Ovary (tissue), 9 donors: Measurements from ENCODE around the gene BCL3. TPM values are rescaled to one million over a fixed set of nuclear protein-coding genes. Genes with fewer than 3 reads are reported as not detected.

Experiments used
- DNase-seq, 5 donors: peaks; one replicate each; pipeline ENCODE4 v3.0.0-alpha.2; 2019 to 2020
- H3K27ac ChIP-seq, 2 donors: fragments of 200-600 bp; one replicate each; pipeline versions ENCODE4 v1.5.1 to v1.8.0; 2019 to 2022
- H3K27me3 ChIP-seq: fragments of 200-600 bp; one replicate; pipeline ENCODE4 v1.8.0; 2022
- H3K36me3 ChIP-seq: fragments of 200-600 bp; sonication (generic); one replicate; pipeline ENCODE4 v1.5.1; 2019
- H3K4me1 ChIP-seq: one replicate; pipeline ENCODE4 v1.8.1; 2013; ENCODE audit warnings: mild to moderate bottlenecking, moderate library complexity; ENCODE audit not compliant: insufficient read depth
- H3K4me3 ChIP-seq: fragments of 200-600 bp; sonication (generic); one replicate; pipeline ENCODE4 v1.5.1; 2017
- H3K9me3 ChIP-seq, 2 donors: fragments of 200-600 bp in 1 of 2; sonication (generic) in 1 of 2; one replicate each; pipeline versions ENCODE4 v1.5.1 to v1.8.1; 2013 to 2019; ENCODE audit warnings: mild to moderate bottlenecking in 1 of 2, moderate library complexity in 1 of 2
- EP300 ChIP-seq: sonication (generic); formaldehyde crosslinking; IDR thresholded peaks from one replicate; pipeline ENCODE4 v1.6.1; 2017; ENCODE audit warnings: antibody characterized with exemption
- POLR2A ChIP-seq: fragments of 450-650 bp; IDR thresholded peaks from one replicate; pipeline ENCODE4 v1.6.1; 2017; ENCODE audit warnings: antibody characterized with exemption, mild to moderate bottlenecking, moderate library complexity
- WGBS, 3 donors: extraction: QIAGEN DNeasy Blood & Tissue Kit in 1 of 3; methylation state at CpG; one replicate each; pipeline versions ENCODE4 v1.1.5 to v1.1.7; 2013 to 2017; 5-methylcytosine and 5-hydroxymethylcytosine counted together
- intact Hi-C, 4 donors: fragments of 100-400 bp; cut with DNase I; formaldehyde crosslinking; loops; one replicate each; pipeline versions ENCODE4 v1.11.0 to v1.15.1; 2022 to 2023
- polyA plus RNA-seq, 2 donors: library from polyadenylated mRNA; stranded (reverse); fragments of 200-250 nt in 1 of 2; fragments of 350-450 nt in 1 of 2; fragmentation: Illumina TruSeq in 1 of 2; extraction: RNeasy Lipid Tissue Mini Kit (QIAGEN cat#74804) in 1 of 2; gene quantifications; one replicate each; pipeline ENCODE4 v1.2.3, GENCODE V29; 2013 to 2014
- total RNA-seq, 7 donors: library from RNA; depleted of rRNA in 2 of 7; stranded (reverse); fragments of >200 nt in 2 of 7; fragmentation: NEBNext Ultra II Directional in 3 of 7; extraction: Animal tissue kit (Norgen Biotek cat#: 25700) in 3 of 7; gene quantifications; one replicate each; pipeline versions ENCODE4 v1.1.0 to v1.2.4, GENCODE V29; 2016 to 2023
- TF ChIP-seq, protein P1 (sequence below), 3 donors: fragments of 450-650 bp in 2 of 3; fragments of 200-600 bp in 1 of 3; IDR thresholded peaks; one replicate each; pipeline versions ENCODE4 v1.5.1 to v1.8.0; 2016 to 2022; ENCODE audit warnings: antibody characterized with exemption in 3 of 3, mild to moderate bottlenecking in 1 of 3
- donor health status: DM: no; HTN: no; CAD: no; lungs with moderate emphysema.
- donor health status: DM: no; HTN: no; CAD: no.
- donor health status: Bipolar disorder and iron deficiency.
- donor health status: DM: yes; HTN: yes; CAD: no.
- donor health status: DM: no; HTN: no; CAD: no.
- donor health status: DM: yes; HTN: yes; CAD: no.

The BCL3 gene
- total and polyA plus RNA-seq, 9 donors, result 3.2 to 141 (median 43.4) TPM

DNA sequence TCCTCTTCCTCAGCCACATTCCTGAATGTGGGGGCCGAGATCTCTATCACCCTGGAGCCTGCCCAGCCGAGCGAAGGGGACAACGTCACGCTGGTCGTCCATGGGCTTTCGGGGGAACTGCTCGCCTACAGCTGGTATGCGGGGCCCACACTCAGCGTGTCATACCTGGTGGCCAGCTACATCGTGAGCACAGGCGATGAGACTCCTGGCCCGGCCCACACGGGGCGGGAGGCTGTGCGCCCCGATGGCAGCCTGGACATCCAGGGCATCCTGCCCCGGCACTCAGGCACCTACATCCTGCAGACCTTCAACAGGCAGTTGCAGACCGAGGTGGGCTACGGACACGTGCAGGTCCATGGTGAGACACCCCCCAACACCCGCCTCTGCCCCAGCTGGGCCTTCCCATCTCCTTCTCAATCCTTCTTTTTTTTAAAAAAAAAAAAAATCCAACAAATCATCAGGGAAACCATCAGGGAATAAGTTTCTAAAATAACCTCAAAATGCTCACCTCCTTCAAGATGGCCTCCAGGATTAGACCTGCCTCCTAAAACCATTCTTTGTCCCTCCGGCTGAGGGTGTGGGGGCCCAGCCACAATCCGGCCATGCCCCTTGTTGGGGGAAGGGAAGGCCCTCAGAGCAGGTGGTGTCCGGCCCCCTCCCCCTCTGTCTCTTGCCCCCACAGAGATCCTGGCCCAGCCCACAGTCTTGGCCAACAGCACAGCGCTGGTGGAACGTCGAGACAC lies 45.0 kb upstream of the BCL3 start:
- Histone ChIP-seq H3K27ac (no peak overlapping the region), H3K36me3 (no peaks in the 10 kb centered on the region), H3K27me3 (no peaks in the 10 kb centered on the region), H3K4me1 (no peaks in the 10 kb centered on the region), H3K9me3 (no peaks in the 10 kb centered on the region), H3K4me3 (no peak overlapping the region)
- intact Hi-C loops, result no loop called here
- no peak for DNase-seq
- TF ChIP-seq, protein P1, sequence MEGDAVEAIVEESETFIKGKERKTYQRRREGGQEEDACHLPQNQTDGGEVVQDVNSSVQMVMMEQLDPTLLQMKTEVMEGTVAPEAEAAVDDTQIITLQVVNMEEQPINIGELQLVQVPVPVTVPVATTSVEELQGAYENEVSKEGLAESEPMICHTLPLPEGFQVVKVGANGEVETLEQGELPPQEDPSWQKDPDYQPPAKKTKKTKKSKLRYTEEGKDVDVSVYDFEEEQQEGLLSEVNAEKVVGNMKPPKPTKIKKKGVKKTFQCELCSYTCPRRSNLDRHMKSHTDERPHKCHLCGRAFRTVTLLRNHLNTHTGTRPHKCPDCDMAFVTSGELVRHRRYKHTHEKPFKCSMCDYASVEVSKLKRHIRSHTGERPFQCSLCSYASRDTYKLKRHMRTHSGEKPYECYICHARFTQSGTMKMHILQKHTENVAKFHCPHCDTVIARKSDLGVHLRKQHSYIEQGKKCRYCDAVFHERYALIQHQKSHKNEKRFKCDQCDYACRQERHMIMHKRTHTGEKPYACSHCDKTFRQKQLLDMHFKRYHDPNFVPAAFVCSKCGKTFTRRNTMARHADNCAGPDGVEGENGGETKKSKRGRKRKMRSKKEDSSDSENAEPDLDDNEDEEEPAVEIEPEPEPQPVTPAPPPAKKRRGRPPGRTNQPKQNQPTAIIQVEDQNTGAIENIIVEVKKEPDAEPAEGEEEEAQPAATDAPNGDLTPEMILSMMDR (IDR thresholded peaks at IDR 0.05), result no peak
- TF ChIP-seq POLR2A, result no peak
- no peak for TF ChIP-seq EP300
- 74 to 81% (median 77%) methylated on average over 28 of the region's 28 CpGs for WGBS, 3 donors

DNA sequence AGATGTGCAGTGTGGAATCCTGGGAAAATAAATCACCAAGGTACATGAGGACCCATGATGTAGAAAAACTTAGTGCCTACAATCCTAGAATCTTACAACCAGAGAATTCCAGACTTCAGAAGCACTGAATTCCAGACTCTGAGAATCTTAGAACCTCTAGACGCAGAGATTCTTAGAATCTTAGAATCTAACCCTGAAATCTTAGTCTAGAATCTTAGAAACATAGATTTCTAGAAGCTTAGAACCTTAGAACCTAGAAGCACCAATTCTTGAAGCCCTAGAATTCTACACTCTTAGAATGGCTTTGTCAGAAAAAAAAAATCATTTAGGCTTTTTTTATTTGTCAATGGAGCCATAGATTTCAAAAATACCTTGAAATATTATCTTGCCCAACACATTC lies 43.5 kb upstream of the BCL3 start:
- H3K9me3 ChIP-seq, result no peaks in the 10 kb centered on the region
- intact Hi-C loops, result no loop called here
- TF ChIP-seq, protein P1 (IDR thresholded peaks at IDR 0.05), result no peak
- no peak for TF ChIP-seq POLR2A
- TF ChIP-seq EP300, result no peak
- no peak overlapping the region for H3K4me3 ChIP-seq
- H3K27ac ChIP-seq, result no peak overlapping the region
- no peak for DNase-seq
- no peaks in the 10 kb centered on the region for H3K4me1 ChIP-seq
- no peaks in the 10 kb centered on the region for H3K36me3 ChIP-seq
- WGBS, 3 donors, result 85 to 91% (median 86%) methylated on average over 1 of the region's 1 CpG
- H3K27me3 ChIP-seq, result no peaks in the 10 kb centered on the region

DNA sequence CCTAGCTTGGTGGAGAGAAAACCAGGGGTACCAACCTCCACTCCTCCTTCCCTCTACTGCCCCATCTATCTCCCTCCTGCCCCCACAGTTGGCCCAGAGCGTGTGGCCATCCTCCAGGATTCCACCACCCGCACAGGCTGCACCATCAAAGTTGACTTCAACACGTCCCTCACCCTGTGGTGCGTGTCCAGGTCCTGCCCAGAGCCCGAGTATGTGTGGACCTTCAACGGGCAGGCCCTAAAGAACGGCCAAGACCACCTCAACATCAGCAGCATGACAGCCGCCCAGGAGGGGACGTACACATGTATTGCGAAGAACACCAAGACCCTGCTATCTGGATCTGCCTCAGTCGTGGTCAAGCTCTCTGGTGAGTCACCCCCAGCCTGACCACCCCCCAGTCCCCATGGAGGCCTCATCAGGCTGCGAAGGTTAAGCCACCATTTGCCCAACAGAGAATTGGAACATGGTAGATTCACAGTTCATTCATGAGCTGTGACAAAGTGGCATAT lies 43.0 kb upstream of the BCL3 start:
- Histone ChIP-seq H3K4me1 (no peaks in the 10 kb centered on the region), H3K27me3 (no peaks in the 10 kb centered on the region), H3K36me3 (no peaks in the 10 kb centered on the region), H3K4me3 (no peak overlapping the region), H3K9me3 (no peaks in the 10 kb centered on the region), H3K27ac (no peak overlapping the region)
- 94% methylated on average over 9 to 12 of the region's 12 CpGs for WGBS, 3 donors
- DNase-seq, result no peak
- intact Hi-C loops, result no loop called here
- TF ChIP-seq, protein P1 (IDR thresholded peaks at IDR 0.05), result no peak
- no peak for TF ChIP-seq POLR2A

DNA sequence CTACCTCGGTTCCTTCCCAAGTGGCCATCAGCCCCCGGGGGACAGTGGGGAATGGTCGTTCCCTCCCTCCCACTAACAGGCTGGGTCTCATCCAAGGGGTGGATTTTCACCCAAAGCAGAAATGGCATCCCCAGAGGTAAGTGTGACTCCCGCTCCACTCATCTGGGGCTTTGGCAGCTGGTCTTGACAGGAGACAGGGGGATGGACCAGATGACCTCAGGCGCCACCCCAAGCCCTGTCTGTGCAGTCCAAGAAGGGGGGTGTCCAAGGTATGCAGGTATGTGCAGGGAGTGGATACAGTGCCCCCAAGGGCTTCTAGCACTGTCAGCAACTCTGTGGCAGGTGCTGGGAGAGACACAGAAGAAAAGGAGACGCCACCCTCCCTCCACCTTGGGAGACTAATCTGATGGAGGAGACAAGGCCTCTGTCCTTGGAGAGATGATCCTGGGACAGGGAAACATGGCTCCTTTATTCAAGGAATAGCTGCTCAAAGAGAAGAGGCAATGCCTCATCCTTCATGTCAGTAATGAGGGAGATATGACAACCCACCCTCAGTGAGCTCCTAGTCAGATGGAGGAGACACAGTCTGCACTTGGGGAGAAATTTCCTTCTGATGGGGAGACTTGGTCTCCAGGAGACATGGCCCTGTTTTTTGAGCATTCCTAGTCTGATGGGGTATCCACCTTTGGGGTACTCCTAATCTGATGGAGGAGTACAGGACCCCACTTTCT lies 41.8 kb upstream of the BCL3 start:
- intact Hi-C loops, result no loop called here
- no peaks in the 10 kb centered on the region for H3K36me3 ChIP-seq
- H3K9me3 ChIP-seq, result no peaks in the 10 kb centered on the region
- no peaks in the 10 kb centered on the region for H3K27me3 ChIP-seq
- no peak overlapping the region for H3K4me3 ChIP-seq
- TF ChIP-seq POLR2A, result no peak
- TF ChIP-seq, protein P1 (IDR thresholded peaks at IDR 0.05), result no peak
- no peak for TF ChIP-seq EP300
- no peak overlapping the region for H3K27ac ChIP-seq
- DNase-seq, result no peak
- H3K4me1 ChIP-seq, result no peaks in the 10 kb centered on the region
- WGBS, 3 donors, result 82 to 88% (median 84%) methylated on average over 6 of the region's 6 CpGs
